Measurements from ENCODE around the gene CLSTN3.
"Not testable (repeated sequence)": the region's sequence is repeated elsewhere in the genome, so short reads cannot be mapped to it uniquely, and the experiment has no call there.

Gene CLSTN3

DNA sequence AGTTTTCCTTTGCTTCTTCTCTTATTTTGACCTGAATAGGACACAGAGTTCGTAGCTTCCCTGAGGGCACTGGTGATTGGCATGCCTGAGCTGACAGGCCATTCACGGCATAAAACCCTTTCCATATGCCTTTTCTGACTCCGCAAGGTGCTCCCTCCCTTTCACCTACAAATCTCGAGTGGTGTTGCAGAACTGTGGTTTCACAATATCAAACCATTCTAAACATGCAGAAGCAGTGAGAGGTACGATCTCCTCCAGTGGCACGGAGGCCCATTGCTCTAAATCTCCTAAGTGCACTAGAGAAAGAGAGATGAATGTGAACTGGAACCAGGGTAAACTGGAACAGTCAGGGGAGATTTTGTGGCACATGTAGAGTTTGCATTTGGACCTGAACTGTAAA, 23.9 kb downstream of the CLSTN3 start:
- DNase-seq = no peak

DNA sequence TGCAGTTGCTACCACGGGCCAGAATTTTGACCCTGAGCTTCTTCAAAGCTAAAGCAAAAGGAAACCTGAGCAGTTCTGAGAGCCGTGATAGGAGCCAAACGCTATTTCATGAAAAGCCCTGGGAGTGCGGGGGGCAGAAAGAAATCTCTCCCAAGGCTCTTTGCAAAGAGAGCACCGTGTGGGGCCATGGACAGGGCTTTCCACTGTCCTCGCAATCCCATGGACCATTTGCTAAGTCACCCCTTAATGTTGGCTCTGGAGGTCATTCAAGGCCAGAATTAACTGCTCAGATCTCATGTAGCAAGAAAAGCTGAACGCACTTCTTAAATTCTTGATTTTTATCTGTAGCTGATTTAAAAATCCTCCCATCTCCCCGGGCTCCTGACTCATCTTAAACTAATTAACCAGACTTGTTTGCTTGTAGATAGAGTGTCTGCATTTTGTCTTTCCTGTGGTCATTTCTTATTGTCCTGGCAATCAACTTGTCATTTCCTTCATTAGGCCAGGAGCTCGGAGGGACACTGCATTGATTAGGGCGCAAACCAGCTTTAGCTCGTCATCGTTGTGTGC, 24.8 kb downstream of the CLSTN3 start:
- no peak for DNase-seq

DNA sequence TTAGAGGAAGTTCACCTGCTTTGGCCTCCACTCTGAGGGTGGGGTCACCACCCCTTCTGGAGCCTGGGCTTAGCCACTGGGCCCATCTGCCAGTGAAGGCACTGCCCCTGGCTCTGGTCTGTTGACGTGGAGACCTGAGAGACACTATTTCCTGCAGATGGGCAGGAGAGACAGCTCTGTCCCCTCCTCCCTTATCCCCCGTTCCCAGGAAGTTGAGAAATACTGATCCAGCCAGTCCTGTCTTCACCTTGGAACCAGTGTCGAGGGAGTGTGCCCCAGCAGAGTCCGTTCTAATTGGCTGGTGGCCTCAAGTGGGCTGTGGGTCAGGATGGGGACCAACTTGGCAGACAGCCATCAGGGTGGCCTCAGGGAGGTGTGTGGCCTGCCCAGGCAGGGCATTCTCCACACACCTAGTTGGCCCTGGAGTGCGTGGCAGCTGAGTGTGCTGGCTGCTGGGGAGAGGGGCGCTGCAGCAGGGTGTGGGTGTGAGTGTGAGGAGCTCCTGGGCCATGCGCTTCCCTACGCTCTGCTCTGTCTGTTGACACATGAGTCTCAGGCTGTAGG, 25.4 kb downstream of the CLSTN3 start:
- no peak for DNase-seq

DNA sequence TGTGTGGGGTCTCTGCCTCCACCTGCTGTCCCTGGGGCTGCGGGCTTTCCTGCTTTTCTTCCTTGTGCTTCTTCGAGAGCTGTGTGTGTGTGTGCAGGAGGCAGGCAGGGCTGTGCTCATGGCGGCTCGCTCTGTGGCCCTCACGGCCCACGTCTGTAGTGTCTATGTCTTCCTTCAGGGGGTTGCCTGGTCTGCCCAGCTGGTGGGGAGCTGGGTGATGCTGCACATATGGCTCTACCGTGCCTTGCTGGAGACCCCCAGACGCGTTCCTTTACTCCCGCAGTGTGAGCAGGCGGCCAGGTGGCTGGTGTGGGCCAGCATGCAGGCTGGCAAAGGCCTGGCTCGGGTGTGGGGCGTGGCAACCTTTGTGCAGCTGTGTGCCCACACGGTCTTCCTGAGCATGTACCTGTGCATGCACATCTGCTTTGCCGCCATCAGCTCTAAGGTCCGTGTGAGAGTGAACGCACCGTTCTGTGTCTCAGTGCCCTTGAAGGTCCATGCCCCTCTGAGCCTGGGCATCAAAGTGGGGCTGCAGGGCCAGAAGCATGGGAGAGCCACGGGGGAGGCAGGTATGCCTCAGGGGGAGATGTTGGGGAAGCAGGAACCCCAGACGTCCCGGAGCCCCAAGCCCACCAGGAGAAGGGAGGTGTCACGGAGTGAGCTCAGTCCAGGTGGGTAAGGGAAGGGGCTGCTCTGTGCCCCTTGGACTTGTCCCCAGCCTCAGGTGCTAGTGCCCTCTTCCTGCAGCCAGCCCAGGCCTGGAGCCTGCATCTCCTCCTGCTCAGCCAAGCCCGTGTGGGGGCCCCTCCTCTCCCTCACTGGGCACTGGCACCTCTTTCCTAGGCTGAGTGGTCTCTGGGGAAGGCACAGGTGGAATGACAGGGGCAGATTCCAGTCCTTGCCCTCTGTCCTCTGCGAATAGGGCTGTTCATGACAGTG, 26.4 kb downstream of the CLSTN3 start:
- DNase-seq = no peak

DNA sequence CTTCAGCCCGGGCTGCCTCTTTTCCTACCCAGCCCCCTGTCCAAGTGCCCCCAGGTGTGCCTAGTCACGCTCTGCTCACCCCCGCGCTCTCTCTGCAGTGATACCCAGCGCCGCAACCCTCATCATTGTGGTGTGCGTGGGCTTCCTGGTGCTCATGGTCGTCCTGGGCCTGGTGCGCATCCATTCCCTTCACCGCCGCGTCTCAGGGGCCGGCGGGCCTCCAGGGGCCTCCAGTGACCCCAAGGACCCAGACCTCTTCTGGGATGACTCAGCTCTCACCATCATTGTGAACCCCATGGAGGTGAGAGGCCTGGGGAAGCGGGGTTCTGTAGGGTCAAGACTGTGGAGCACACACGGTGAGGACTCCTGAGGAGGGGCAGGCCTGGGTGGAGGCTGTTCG, 27.2 kb downstream of the CLSTN3 start:
- no peak for DNase-seq

DNA sequence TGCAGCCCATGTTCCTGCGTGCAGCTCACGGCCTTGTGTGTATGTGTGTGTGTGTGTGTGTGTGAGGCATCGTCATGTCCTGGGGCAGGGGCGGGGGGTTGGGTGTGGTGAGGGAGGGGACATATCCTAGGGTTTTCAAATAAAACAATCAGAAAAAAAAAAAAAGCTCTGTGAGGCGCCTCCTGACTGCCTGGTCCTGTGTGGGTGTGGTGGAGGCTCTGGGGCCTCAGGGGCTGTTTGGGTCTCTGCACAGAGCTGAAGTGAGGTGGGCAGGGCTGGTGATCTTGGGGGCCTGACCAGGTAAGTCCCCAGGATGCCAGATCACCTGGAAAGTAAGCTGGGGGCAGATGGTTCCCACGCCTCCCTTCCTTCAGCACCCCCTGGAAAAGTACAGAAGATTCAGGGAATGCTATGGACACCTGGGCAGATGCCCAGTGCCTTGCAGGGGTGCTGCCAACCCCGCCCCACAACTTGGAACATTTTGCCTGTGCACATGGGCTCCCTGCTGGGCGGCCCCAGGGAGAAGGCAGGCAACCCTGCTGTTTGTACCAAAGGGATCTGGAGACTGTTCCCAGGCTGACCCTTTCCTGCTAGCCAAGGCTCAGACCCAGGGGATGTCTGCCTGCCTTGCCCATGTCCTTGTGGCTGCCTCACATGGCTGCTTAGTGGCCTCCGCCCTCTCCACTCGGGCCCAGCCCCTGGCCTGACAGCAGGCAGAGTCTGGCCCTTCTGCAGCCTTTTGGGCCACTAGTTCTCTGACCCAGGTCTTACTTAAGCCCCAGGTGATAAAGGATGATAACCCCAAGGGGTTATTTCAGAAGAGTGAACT, 28.8 kb downstream of the CLSTN3 start:
- DNase-seq = no peak

DNA sequence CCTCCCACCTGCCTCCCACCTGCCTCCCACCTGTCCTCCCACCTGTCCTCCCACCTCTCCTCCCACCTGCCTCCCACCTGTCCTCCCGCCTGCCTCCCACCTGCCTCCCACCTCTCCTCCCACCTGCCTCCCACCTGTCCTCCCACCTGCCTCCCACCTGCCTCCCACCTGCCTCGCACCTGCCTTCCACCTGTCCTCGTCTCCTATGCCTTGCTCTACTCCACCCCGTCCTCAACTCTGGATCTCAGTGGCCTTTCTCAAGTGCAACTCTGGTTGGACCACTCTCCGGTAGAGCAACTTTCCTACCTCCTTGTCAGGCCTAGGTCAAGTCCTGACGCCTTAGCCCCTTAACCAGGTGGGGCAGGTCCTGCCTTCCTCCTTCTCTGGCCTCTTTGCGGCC, 30.0 kb downstream of the CLSTN3 start:
- no peak for DNase-seq

DNA sequence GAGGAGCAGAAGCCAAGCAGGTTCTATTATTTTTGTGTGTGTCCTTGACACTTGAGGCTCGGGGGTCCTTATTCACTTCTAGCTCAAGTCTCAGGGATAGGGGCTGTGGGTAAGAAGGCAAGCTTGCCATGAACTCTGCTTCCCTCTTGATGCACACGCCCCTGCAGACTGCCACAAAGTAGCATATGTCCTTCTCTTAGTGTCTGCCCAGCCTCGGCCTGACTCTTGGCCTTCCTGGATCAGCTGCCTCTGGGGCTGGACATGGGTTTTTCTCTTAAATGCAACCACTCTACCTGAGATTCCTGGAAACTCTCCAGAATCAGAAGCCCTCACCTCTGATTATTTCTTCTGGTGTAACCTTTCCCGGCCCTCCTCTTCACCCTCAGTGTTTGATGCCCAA, 31.2 kb downstream of the CLSTN3 start:
- no peak for DNase-seq

DNA sequence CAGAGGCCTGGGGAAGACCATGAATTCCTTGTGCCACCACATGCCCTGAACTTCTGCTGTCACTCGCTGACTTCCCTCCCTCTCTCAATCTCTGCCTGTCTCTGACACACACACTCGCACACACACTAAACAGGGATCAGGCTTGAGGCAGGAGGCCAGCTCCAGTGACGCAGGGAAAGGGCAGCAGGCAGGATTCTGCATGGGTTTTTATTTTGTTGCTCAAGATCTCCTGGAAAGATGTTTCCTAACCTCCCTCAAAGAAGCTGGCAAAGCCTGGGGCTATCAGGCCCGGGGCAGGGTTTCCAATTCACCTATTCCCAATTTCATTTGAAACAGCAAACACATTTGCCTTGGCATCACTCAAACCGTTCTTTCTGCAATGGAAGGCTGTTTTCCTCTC, 31.6 kb downstream of the CLSTN3 start:
- no peak for DNase-seq

DNA sequence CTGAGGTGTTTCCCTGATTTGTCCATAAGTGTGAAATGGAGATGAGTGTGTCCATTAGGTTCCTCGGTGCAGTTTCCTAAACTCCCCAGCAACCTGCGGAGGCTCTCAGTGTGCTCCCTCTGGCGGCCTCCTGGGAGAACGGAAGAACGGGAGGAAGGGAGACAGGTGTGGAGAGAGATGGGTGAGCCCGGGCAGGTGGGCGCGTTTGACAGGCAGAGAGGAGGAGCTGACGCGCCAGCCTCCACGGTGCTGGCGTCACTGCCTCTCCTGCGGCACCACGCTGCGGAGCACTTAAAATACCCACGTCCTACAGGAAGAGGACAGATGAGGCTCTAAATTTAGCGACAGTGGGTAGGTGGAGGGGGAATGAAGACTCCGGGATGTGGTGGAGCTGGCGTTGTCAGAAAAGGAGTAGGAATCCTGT, 32.5 kb downstream of the CLSTN3 start:
- DNase-seq = peak; percentile 85 to 93

DNA sequence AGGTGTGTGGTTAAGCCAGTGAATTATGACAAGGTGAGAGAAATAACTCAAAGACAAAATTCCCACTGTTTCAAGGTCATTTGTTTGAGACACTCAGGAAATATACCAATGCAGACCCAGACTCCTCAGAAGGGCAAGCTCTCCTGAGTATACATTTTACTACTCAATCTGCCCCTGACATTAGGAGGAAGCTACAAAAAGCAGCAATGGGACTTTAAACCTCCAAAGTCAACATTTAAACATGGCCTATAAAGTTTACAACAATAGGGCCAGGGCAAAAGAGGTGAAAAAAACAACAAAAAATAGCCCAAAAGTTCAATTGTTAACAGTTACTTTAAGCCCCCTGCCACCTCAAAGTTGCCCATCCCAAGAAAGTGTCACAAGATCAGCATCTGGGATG, 39.8 kb downstream of the CLSTN3 start:
- DNase-seq = no peak

DNA sequence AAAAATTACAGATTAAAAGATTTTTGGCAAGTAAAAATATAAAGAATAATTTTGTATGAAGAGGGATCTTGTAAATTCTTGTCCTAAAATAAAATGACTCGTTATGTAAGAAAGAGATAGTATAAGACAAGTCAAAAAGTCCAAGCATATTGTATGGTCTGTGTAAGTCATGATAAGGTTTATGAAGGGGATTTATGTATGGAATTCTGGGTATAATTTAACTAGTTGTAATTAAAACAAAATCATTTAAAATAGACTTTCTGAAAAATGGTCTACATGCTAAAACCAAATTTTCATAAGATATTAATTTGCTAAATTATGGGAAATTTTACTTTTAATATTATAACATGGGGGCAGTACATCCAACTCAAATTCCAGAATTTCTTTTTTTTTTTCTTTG, 41.7 kb downstream of the CLSTN3 start:
- no peak for DNase-seq

DNA sequence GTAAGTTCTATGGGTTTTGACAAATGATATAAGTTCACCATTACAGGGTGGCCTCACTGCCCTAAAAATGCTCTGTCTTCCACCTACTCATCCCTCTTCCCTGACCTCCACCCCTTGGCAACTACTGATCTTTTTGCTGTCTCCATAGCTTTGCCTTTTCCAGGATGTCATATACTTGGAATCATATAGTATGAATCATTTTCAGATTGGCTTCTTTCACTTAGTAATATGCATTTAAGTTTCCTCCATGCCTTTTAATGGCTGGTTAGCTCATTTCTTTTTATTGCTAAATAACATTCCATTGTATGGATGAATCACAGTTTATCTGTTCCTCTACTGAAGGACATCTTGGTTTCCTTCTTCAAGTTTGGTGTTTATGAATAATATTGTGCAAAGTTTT, 45.3 kb downstream of the CLSTN3 start:
- no peak for DNase-seq

DNA sequence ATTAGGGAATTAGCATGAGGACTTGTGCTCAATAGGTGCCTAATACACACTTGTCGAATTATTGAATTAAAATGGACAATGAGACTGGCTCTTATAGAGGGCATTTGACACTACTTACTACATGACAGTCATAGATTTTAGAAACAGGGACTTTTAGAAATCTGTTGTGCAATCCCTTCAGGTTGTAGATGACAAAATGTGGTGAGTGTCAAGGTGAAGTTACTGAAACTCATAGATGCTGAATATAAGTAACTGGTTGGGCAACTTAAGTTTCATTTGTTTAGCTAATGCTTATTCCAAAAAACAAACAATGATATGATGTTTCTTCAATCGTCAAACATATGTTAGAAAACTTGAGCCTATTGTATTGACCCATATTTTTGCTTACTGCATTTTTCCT, 46.4 kb downstream of the CLSTN3 start:
- no peak for DNase-seq

DNA sequence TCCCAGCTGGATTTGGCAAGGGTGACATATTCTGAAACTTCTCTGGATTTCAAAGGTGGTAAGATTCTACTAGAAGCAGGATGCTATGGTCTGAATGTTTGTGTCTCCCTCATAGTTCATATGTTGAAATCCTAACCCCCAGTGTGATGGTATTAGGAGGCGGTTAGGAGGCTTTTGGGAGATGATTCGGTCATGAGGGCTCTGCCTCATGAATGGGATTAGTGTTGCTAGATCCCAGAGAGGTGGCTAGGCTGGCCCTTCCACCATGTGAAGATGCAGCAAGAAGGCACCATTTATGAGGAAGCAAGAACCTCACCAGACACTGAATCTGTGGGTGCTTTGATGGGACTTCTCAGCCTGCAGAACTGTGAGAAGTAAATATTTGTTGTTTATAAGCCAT, 48.3 kb downstream of the CLSTN3 start:
- no peak for DNase-seq

DNA sequence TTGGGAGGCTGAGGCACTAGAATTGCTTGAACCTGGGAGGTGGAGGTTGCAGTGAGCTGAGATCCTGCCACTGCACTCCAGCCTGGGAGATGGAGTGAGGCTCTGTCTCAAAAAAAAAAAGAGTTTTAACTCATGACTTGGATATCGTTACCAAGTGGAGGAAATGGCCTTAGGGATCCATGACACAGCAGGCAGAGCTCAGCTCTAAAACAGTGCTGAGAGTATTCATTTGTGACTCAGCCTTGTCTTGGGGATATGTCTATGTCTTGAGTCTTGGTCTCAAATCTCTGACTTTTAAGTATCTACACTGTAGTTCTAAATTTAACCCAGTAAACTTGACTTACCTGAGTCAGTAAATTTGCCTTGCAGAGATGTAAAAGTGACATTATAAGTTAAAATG, 50.5 kb downstream of the CLSTN3 start:
- no peak for DNase-seq

DNA sequence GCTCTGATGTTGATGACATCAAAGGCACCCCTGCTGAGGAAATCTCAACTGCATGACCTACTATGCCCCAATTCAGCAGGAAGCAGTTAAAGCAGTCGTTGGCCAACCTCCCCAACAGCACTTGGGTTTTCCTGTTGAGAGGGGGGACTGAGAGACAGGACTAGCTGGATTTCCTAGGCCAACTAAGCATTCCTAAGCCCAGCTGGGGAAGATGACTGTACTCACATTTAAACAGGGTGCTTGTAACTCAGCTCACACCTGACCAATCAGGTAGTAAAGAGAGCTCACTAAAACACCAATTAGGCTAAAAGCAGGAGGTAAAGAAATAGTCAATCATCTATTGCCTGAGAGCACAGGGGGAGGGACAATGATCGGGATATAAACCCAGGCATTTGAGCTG, 55.9 kb downstream of the CLSTN3 start:
- DNase-seq = not testable (repeated sequence)

DNA sequence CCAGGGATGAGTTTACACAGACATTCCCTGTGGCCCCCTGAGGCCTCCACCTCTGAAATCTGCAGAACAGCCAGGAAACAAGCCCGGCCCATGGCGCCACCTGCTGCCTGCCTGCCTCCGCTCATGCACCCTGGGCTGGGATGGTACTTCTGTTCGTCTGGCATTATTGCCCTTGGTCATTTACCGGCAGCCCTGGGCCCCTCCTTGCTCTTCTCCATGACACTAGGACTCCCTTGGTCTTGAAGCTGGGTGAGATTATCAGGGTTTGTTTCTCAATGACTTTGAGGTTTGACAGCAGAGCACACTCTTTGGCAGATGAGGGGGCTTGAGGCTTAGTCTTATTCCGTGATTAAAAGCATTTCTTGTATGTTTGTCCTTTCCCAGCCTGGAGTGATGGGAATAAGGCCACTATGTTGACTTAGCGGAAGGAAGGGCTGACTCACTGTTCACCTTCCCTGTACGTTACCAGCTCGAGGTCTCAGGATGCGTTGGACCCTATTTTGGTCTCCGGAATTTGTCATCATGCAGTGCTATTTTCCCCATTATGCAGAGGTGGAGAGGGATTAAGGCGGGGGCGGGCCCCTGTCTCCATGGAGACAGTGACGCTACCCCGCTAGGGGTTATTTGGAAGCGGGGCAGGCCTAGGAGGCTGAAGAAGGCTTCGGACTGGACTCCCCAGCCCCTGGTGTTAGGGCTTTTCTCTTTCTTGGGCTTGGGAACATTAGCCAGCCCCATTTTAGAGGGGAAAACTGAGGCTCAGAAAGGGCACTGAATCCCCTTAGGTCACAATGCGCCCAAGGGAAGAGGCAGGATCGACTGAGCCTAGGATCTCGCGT, 58.6 kb downstream of the CLSTN3 start:
- peak; percentile 62 to 86 for DNase-seq

DNA sequence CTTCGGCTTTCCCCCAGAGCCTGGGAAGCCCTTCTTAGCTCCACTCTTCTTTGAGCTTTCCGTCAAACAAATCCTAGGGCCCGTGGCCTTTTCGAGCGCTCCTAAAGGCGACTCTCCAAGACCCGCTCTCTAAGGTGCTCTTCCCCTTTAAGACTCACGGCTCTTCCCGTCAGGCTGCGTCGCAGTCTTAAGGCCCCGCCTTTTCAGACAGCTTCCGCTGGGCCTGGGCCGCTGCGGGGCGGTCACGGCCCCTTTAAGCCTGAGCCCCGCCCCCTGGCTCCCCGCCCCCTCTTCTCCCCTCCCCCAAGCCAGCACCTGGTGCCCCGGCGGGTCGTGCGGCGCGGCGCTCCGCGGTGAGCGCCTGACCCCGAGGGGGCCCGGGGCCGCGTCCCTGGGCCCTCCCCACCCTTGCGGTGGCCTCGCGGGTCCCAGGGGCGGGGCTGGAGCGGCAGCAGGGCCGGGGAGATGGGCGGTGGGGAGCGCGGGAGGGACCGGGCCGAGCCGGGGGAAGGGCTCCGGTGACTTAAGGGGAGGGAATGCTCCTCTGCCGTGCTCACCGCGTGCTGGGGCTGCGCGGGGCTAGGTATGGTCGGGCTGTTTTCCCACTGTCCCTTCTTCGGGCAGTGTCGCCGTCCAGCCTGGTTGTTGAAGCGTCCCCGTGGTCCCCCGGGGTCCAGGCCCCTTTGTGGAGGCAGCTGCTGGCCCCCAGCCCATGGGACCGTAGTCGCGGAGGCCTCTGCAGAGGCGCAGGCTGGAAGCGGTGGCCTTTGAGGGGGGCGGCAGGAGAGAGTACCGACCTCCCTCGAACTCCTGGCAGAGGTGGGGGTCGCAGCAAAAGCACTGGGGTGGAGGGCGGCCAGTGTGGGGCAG, 59.5 kb downstream of the CLSTN3 start, which contains the start of gene PEX5:
TSS of gene PEX5 (plus strand) at position 289 of the 870 bp plus-strand sequence. CDS start 692 bp downstream, outside the sequence.
- peak; percentile 94 to 97 for DNase-seq

DNA sequence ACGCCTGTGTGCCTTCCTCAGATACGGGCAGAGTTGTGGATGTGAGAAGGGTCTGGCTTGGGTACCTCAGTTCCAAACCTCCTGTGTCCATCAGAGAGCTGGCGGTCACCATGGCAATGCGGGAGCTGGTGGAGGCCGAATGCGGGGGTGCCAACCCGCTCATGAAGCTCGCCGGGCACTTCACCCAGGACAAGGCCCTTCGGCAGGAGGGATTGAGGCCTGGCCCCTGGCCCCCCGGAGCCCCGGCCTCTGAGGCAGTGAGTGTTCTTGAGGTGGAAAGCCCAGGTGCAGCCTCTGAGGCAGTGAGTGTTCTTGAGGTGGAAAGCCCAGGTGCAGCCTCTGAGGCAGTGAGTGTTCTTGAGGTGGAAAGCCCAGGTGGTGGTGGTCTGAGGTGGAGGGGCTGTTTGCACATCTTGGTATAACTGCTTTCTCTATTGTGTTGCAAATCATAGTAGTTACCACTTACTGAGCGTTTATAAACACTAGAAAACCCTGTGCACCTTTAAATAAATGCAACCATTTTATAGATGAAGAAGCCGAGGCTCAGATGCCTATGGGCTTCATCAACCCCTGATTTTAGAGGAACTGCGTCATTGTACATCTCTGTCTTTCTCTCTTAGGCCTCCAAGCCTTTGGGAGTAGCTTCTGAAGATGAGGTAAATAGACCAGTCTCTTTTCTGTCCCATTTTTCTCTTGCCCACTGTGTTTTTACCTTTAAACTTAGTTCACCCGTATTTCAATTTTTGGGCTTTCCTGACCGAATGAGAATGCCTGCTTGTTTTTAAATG, 60.3 kb downstream of the CLSTN3 start:
- peak in 1 of 2 experiments; percentile 45 for DNase-seq
